BJ (cell line): Measurements from ENCODE around the gene R3HDM2. TPM values are rescaled to one million over a fixed set of nuclear protein-coding genes. Genes with fewer than 3 reads are reported as not detected.

Source experiments
- CTCF ChIA-PET: fragments of 350-600 bp; formaldehyde crosslinking; extraction: SDS; loops from one replicate; lab custom pipeline; 2021; ENCODE audit warnings: antibody characterized with exemption, inconsistent platforms; lab: Yijun Ruan, JAX
- POLR2A ChIA-PET: fragments of 300-600 bp; sonication (Branson Sonifier 250); formaldehyde crosslinking; extraction: SDS; loops from one replicate; lab custom pipeline; 2021; ENCODE audit warnings: antibody characterized with exemption; lab: Charles Lee
- DNase-seq: peaks from one replicate; pipeline ENCODE4 v3.0.0-alpha.2; 2011; ENCODE audit warnings: low read depth
- H3K27me3 ChIP-seq: 2 replicates; pipeline ENCODE4 v1.6.0; 2011; ENCODE audit warnings: low read length; ENCODE audit not compliant: control insufficient read depth, insufficient read depth
- H3K36me3 ChIP-seq: 2 replicates; pipeline ENCODE4 v1.5.1; 2011; ENCODE audit warnings: low read length; ENCODE audit not compliant: control insufficient read depth, insufficient read depth
- H3K4me3 ChIP-seq: 2 replicates; pipeline ENCODE4 v1.5.1; 2011; ENCODE audit warnings: low read depth, mild to moderate bottlenecking, control low read depth, low read length
- polyA plus RNA-seq: library from polyadenylated mRNA; depleted of rRNA; stranded (reverse); fragments of >200 nt; gene quantifications from 2 replicates; pipeline ENCODE4 v1.2.3, GENCODE V29; 2011
- TF ChIP-seq, protein P1 (sequence below): IDR thresholded peaks from 2 replicates; pipeline ENCODE4 v1.5.1; 2011; ENCODE audit warnings: low read depth, mild to moderate bottlenecking, control low read depth, inconsistent platforms, low read length, moderate library complexity; ENCODE audit not compliant: insufficient read depth

The R3HDM2 gene
- polyA plus RNA-seq, 1 experiment = 27.4 TPM

DNA sequence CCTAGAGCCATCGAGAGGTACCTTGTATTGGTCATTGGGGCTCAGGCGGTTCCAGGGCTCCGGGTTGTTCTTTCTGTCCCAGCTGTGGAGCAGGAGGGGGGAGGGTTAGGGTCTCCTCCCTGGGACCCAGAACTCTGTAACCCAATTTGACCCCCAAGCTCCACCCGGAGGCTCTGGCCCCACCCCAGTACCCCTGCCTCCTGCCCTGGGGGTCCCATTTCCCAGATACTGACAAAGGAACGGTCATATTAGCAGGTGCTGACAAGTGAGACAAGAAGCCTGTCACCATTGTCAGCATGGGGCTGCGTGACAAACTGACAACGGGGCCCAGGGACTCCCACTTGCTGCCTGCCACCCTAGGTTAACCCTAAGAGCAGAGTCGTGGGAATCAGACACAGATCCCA lies 195.1 kb downstream of the R3HDM2 start:
- H3K36me3 ChIP-seq = peaks cover 42% of the 10 kb centered on the region
- CTCF ChIA-PET = interaction anchor here (14.1 kb wide), 1 partner anchor 23 kb away, joined by 334 read pairs; the partner anchor contains the start of gene NXPH4
- H3K4me3 ChIP-seq = no peak overlapping the region
- no peaks in the 10 kb centered on the region for H3K27me3 ChIP-seq
- POLR2A ChIA-PET = no interaction called here
- no peak for DNase-seq
- TF ChIP-seq, protein P1, sequence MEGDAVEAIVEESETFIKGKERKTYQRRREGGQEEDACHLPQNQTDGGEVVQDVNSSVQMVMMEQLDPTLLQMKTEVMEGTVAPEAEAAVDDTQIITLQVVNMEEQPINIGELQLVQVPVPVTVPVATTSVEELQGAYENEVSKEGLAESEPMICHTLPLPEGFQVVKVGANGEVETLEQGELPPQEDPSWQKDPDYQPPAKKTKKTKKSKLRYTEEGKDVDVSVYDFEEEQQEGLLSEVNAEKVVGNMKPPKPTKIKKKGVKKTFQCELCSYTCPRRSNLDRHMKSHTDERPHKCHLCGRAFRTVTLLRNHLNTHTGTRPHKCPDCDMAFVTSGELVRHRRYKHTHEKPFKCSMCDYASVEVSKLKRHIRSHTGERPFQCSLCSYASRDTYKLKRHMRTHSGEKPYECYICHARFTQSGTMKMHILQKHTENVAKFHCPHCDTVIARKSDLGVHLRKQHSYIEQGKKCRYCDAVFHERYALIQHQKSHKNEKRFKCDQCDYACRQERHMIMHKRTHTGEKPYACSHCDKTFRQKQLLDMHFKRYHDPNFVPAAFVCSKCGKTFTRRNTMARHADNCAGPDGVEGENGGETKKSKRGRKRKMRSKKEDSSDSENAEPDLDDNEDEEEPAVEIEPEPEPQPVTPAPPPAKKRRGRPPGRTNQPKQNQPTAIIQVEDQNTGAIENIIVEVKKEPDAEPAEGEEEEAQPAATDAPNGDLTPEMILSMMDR = no peak

DNA sequence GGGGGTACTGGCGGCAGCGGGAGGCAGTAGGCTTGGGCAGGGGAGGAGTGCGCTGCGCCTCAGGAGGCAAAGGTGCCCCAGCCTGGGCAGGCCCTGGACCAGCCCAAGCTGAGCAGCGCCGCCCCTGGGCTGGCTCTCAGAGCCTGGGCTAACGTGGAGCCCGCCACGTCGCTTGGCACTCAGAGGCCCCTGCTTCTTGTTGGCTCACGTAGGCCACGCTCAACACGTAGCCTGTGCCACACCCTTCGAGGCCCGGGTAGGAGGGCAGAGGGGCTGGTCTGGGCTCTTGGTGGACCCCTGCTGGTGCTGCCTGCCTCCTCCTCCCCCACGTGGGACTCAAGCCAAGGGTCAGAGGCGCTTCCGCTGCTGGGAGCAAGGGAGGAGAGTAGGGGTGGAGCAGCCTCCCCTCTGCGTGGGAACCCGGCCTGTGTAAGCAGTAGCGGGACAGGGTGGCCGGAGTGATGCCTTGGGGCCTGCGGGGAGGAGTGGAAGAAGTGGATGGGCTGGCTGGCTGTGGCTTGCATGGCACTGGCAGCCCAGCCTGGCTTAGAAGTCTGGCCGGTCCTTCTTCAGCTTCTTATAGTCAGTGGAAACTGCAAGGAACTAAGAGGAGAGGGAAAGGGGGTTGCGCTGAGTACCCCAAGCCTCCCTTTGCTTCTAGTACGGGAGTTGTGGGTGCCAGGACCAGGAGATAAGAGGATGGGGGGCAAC lies 195.7 kb downstream of the R3HDM2 start:
- CTCF ChIA-PET = interaction anchor here (14.1 kb wide), 1 partner anchor 22 kb away, joined by 334 read pairs; the partner anchor contains the start of gene NXPH4
- TF ChIP-seq, protein P1 = no peak
- Histone ChIP-seq H3K4me3 (no peak overlapping the region), H3K36me3 (peaks cover 42% of the 10 kb centered on the region), H3K27me3 (no peaks in the 10 kb centered on the region)
- DNase-seq = no peak
- POLR2A ChIA-PET = no interaction called here

DNA sequence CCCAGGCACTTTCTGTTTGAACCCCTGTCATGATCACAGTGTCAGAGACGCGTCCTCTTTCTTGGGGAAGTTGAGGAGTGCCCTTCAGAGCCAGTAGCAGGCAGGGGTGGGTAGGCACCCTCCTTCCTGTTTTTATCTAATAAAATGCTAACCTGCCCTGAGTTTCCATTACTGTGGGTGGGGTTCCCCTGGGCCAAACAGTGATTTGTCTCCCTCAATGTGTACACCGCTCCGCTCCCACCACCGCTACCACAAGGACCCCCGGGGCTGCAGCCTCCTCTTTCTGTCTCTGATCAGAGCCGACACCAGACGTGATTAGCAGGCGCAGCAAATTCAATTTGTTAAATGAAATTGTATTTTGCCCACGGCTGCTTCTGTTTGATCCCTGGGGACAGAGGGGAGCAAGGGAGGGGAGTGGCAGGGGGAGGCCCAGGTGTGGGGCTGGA lies 196.2 kb downstream of the R3HDM2 start:
- H3K27me3 ChIP-seq = no peaks in the 10 kb centered on the region
- DNase-seq = no peak
- ChIA-PET CTCF (interaction anchor here (12.2 kb wide), 1 partner anchor 7 kb away, joined by 235 read pairs; a partner anchor contains a TSS), POLR2A (no interaction called here)
- peaks cover 42% of the 10 kb centered on the region for H3K36me3 ChIP-seq
- TF ChIP-seq, protein P1 = no peak
- H3K4me3 ChIP-seq = no peak overlapping the region

DNA sequence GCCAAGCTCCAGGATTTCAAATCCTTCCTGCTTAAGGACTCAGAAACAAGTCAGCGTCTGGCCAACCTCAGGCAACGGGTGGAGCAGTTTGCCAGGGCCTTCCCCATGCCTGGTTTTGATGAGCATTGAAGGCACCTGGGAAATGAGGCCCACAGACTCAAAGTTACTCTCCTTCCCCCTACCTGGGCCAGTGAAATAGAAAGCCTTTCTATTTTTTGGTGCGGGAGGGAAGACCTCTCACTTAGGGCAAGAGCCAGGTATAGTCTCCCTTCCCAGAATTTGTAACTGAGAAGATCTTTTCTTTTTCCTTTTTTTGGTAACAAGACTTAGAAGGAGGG lies 196.6 kb downstream of the R3HDM2 start:
- ChIA-PET POLR2A (no interaction called here), CTCF (interaction anchor here (2.1 to 12.2 kb wide), 3 partner anchors 7 to 221 kb away, joined by 4 to 235 read pairs (median 135); partner anchors contain the start of gene INHBE)
- TF ChIP-seq, protein P1 = no peak

DNA sequence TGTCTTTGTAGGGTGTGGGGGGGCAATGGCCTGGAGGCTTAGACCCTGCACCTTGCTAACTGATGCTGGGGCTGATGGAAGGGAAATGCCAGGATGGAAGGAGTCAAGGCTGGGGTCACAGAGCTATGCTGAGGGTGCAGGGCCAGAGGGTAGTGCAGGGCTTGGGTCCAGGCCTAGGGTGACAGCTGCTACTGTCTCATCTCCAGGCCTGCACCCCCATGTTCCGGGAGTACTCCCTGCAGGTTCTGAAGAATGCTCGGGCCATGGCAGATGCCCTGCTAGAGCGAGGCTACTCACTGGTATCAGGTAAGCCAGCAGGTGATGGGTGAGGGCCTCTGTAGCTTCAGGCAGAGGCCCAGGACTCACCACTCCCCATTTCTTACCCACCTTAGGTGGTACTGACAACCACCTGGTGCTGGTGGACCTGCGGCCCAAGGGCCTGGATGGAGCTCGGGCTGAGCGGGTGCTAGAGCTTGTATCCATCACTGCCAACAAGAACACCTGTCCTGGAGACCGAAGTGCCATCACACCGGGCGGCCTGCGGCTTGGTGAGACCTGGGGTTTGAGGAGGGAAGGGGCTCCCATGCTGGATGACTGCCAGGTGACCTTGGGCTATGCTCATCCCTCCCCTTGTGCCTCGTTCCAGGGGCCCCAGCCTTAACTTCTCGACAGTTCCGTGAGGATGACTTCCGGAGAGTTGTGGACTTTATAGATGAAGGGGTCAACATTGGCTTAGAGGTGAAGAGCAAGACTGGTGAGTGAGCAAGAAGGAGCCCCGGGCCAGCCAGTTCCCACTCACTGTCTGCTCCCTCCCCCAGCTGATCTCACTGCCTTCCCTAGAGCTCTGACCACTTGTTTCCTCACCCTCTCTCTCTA lies 197.2 kb downstream of the R3HDM2 start:
- no peak for DNase-seq
- H3K27me3 ChIP-seq = no peaks in the 10 kb centered on the region
- ChIA-PET POLR2A (no interaction called here), CTCF (interaction anchor here (1.0 to 12.2 kb wide), 4 partner anchors 8 to 222 kb away, joined by 4 to 235 read pairs (median 70); partner anchors contain the start of gene INHBE)
- H3K36me3 ChIP-seq = peaks cover 42% of the 10 kb centered on the region
- TF ChIP-seq, protein P1 = no peak
- no peak overlapping the region for H3K4me3 ChIP-seq

More for the DNA sequence above, 196.6 kb downstream of the R3HDM2 start:
- no peak for DNase-seq
- no peak overlapping the region for H3K4me3 ChIP-seq
- H3K27me3 ChIP-seq = no peaks in the 10 kb centered on the region
- H3K36me3 ChIP-seq = peaks cover 42% of the 10 kb centered on the region
